Measurements from ENCODE around the gene MMS22L. TPM values are rescaled to one million over a fixed set of nuclear protein-coding genes. Genes with fewer than 3 reads are reported as not detected.

The MMS22L gene
- total and polyA plus RNA-seq, 2 of the 13 experiments (the other 11 are each of a cell fraction or from before 2014, with no cell fraction given) = 6.2 to 32.9 TPM

GRCh38 chr6:97291896-97292295 lies 8.9 kb upstream of the MMS22L start:
- peaks cover 0 to 17% of the 10 kb centered on the region in 2 experiments; a peak in 3 of 5 replicates for H3K27me3 ChIP-seq (ENCODE audit: control insufficient read depth in 1 of 2, insufficient read depth in 2 of 2, low read length in 2 of 2)
- H3K9ac ChIP-seq (ENCODE audit: insufficient read depth, low read depth, low read length) = no peak overlapping the region
- no peaks in the 10 kb centered on the region for H4K20me1 ChIP-seq (ENCODE audit: insufficient read depth, low read length)
- 49% methylated on average over 3 of the region's 4 CpGs for WGBS (ENCODE audit: low lambda C conversion rate)
- H3K4me2 ChIP-seq (ENCODE audit: low read depth, low read length) = no peak overlapping the region
- no peak for FAIRE-seq
- no peak for DNase-seq (ENCODE audit: low spot score)
- no TSS peak for BruUV-seq (replicated peaks)
- peaks cover 9% of the 10 kb centered on the region for H3K4me1 ChIP-seq (ENCODE audit: insufficient read depth, low read length)
- in situ Hi-C loops (cut with HindIII; ENCODE audit: extremely low pct_ligation_motif_present, low pct_unique_long_range_greater_than_20kb) = no loop called here
- no peak overlapping the region for H3K4me3 ChIP-seq (replicated peaks in 1 of 3; ENCODE audit: insufficient read depth in 1 of 3, low read depth in 2 of 3, low read length in 3 of 3)
- ChIA-PET POLR2A (no interaction called here), CTCF (ENCODE audit: low intra/inter-chr PET ratio, low total read pairs) (no interaction called here)
- no peak for ATAC-seq
- H3K36me3 ChIP-seq (replicated peaks in 1 of 2; ENCODE audit: control insufficient read depth in 1 of 2, insufficient read depth in 2 of 2, low read length in 2 of 2) = no peaks in the 10 kb centered on the region
- H3K27ac ChIP-seq (ENCODE audit: extremely low read length, insufficient read depth, low read length) = no peak overlapping the region
- no peaks in the 10 kb centered on the region for H3K79me2 ChIP-seq (ENCODE audit: insufficient read depth, low read length)
- intact Hi-C loops (cut with micrococcal nuclease; ENCODE audit: unreplicated experiment) = no loop called here
- no peak overlapping the region for H2AFZ ChIP-seq (ENCODE audit: low read length)
- peaks cover 7% of the 10 kb centered on the region for H3K9me3 ChIP-seq (ENCODE audit: low read length)
- TF ChIP-seq ZNF616 (CRISPR knock-in tag; IDR thresholded peaks at IDR 0.05; ENCODE audit: low read depth) (no peak), SMC3 (IDR thresholded peaks at IDR 0.05; ENCODE audit: low read length) (no peak), ZNF263 (CRISPR knock-in tag; IDR thresholded peaks at IDR 0.05) (no peak), PLSCR1 (CRISPR knock-in tag; IDR thresholded peaks at IDR 0.05; ENCODE audit: borderline replicate concordance) (no peak), ZNF773 (CRISPR knock-in tag; IDR thresholded peaks at IDR 0.05; ENCODE audit: borderline replicate concordance) (no peak), AKAP8 (CRISPR knock-in tag; IDR thresholded peaks at IDR 0.05) (no peak), NFRKB (IDR thresholded peaks at IDR 0.05) (no peak), ZNF496 (CRISPR knock-in tag; IDR thresholded peaks at IDR 0.05; ENCODE audit: insufficient replicate concordance) (no peak), TFE3 (CRISPR knock-in tag; IDR thresholded peaks at IDR 0.05) (no peak), ZBTB44 (CRISPR knock-in tag; IDR thresholded peaks at IDR 0.05) (no peak), ZNF543 (CRISPR knock-in tag; IDR thresholded peaks at IDR 0.05) (no peak), ZNF577 (CRISPR knock-in tag; IDR thresholded peaks at IDR 0.05; ENCODE audit: borderline replicate concordance, low read depth) (no peak)
- TF ChIP-seq, protein P1, sequence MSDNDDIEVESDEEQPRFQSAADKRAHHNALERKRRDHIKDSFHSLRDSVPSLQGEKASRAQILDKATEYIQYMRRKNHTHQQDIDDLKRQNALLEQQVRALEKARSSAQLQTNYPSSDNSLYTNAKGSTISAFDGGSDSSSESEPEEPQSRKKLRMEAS (IDR thresholded peaks at IDR 0.05) = no peak

Data from HepG2 (cell line).